ENCODE results near the gene MAGI1. TPM values are rescaled to one million over a fixed set of nuclear protein-coding genes. Genes with fewer than 3 reads are reported as not detected.

MAGI1 gene
- total RNA-seq, 1 experiment from 2014 or later = 58.2 TPM

GRCh38 chr3:66000506-66000905 is 38.2 kb downstream of the MAGI1 start (continued):
- TF ChIP-seq ZSCAN18 (CRISPR knock-in tag; IDR thresholded peaks at IDR 0.05) (no peak), AR (CRISPR knock-in tag; IDR thresholded peaks at IDR 0.05) (no peak), HMGA2 (CRISPR knock-in tag; IDR thresholded peaks at IDR 0.05) (no peak)

DNA sequence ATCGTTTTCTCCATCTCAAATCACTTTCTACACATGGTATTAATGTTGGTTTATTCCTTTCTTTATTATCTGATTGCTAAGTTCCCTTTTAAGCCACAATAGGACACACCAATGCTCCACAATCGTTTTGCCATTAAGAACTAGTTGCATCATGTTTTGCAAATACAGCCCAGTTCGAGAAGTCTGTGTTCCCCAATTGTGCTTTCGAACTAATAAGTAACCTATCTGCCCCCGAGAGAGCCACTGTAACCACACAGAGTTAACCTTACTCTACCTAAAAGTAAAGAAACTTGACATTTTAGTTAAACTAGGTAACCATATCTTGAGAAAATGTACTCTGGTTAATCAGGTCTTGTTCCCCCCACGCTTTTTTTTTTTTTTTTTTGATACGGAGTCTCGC is 39.1 kb downstream of the MAGI1 start:
- CTCF ChIA-PET = interaction anchor here (0.7 kb wide), 1 partner anchor 14 kb away, joined by 4 read pairs; no protein-coding TSS in a partner anchor

DNA sequence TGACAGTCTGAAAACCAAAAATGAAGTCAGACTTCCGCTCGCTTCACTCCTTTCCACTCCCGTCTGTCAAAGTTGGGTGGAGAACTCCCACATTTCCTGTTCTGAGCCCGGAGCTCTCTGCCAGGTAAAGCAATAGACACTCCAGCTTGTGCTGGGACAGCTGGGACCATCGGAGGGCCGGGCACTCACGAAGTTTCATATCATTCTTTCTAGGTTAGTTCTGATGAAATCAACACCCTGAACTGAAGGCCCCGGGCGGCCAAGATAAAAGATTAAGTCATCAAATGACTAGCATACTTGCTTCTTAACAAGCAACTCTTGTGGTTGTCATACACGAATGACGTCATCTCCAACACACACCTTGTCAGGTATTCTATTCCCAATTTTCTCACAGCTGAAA is 42.1 kb downstream of the MAGI1 start:
- ChIA-PET CTCF (no interaction called here), POLR2A (no interaction called here)
- H3K9me3 Mint-ChIP-seq = no peaks in the 10 kb centered on the region
- DNase-seq (ENCODE audit: low spot score) = no peak
- no peak overlapping the region for H3K4me3 Mint-ChIP-seq
- peak; percentile 28; the same call in 1 of the 2 replicates for ATAC-seq
- H3K27ac Mint-ChIP-seq = peak overlapping the region; percentile 62
- H3K4me1 Mint-ChIP-seq = peaks cover 68% of the 10 kb centered on the region
- no peaks in the 10 kb centered on the region for H3K27me3 Mint-ChIP-seq (ENCODE audit: low read depth)
- peaks cover 6% of the 10 kb centered on the region; the same call in 1 of the 2 replicates for H3K36me3 Mint-ChIP-seq
- TF ChIP-seq RELA (CRISPR knock-in tag; IDR thresholded peaks at IDR 0.05; ENCODE audit: borderline replicate concordance) (no peak), AR (CRISPR knock-in tag; IDR thresholded peaks at IDR 0.05) (no peak), ELF4 (CRISPR knock-in tag; IDR thresholded peaks at IDR 0.05; ENCODE audit: low read depth) (no peak), GTF2I (CRISPR knock-in tag; conservative IDR thresholded peaks at IDR 0.05) (no peak), ATF1 (CRISPR knock-in tag; IDR thresholded peaks at IDR 0.05) (no peak), ZNF671 (CRISPR knock-in tag; IDR thresholded peaks at IDR 0.05) (no peak), TP53 (CRISPR knock-in tag; IDR thresholded peaks at IDR 0.05) (no peak), TEAD1 (CRISPR knock-in tag; IDR thresholded peaks at IDR 0.05) (no peak), ESRRA (CRISPR knock-in tag; IDR thresholded peaks at IDR 0.05; ENCODE audit: borderline replicate concordance) (no peak), E2F1 (CRISPR knock-in tag; IDR thresholded peaks at IDR 0.05) (no peak), ZSCAN18 (CRISPR knock-in tag; IDR thresholded peaks at IDR 0.05) (no peak), PRRX2 (CRISPR knock-in tag; IDR thresholded peaks at IDR 0.05) (no peak), ATF3 (CRISPR knock-in tag; conservative IDR thresholded peaks at IDR 0.05) (no peak)
- TF ChIP-seq, protein P1, sequence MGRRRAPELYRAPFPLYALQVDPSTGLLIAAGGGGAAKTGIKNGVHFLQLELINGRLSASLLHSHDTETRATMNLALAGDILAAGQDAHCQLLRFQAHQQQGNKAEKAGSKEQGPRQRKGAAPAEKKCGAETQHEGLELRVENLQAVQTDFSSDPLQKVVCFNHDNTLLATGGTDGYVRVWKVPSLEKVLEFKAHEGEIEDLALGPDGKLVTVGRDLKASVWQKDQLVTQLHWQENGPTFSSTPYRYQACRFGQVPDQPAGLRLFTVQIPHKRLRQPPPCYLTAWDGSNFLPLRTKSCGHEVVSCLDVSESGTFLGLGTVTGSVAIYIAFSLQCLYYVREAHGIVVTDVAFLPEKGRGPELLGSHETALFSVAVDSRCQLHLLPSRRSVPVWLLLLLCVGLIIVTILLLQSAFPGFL (CRISPR knock-in tag; IDR thresholded peaks at IDR 0.05; ENCODE audit: borderline replicate concordance) = no peak
- TF ChIP-seq, protein P2, sequence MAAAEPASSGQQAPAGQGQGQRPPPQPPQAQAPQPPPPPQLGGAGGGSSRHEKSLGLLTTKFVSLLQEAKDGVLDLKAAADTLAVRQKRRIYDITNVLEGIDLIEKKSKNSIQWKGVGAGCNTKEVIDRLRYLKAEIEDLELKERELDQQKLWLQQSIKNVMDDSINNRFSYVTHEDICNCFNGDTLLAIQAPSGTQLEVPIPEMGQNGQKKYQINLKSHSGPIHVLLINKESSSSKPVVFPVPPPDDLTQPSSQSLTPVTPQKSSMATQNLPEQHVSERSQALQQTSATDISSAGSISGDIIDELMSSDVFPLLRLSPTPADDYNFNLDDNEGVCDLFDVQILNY (CRISPR knock-in tag; IDR thresholded peaks at IDR 0.05) = no peak
- TF ChIP-seq, protein P3, sequence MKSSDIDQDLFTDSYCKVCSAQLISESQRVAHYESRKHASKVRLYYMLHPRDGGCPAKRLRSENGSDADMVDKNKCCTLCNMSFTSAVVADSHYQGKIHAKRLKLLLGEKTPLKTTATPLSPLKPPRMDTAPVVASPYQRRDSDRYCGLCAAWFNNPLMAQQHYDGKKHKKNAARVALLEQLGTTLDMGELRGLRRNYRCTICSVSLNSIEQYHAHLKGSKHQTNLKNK (CRISPR knock-in tag; IDR thresholded peaks at IDR 0.05) = no peak
- TF ChIP-seq, protein P4, sequence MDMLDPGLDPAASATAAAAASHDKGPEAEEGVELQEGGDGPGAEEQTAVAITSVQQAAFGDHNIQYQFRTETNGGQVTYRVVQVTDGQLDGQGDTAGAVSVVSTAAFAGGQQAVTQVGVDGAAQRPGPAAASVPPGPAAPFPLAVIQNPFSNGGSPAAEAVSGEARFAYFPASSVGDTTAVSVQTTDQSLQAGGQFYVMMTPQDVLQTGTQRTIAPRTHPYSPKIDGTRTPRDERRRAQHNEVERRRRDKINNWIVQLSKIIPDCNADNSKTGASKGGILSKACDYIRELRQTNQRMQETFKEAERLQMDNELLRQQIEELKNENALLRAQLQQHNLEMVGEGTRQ (CRISPR knock-in tag; IDR thresholded peaks at IDR 0.05) = no peak

More for the DNA sequence above, 39.1 kb downstream of the MAGI1 start:
- no peaks in the 10 kb centered on the region for H3K9me3 Mint-ChIP-seq
- H3K4me1 Mint-ChIP-seq = peaks cover 61% of the 10 kb centered on the region
- H3K36me3 Mint-ChIP-seq = no peaks in the 10 kb centered on the region
- H3K27ac Mint-ChIP-seq = peak overlapping the region; percentile 83
- H3K27me3 Mint-ChIP-seq (ENCODE audit: low read depth) = no peaks in the 10 kb centered on the region
- TF ChIP-seq GABPB1 (CRISPR knock-in tag; IDR thresholded peaks at IDR 0.05) = peak; percentile 95
- no peak for TF ChIP-seq CREM (CRISPR knock-in tag; IDR thresholded peaks at IDR 0.05)
- H3K4me3 Mint-ChIP-seq = no peak overlapping the region
- POLR2A ChIA-PET = interaction anchor here (0.7 kb wide), 1 partner anchor 577 kb away, joined by 3 read pairs; no protein-coding TSS in a partner anchor
- no peak for ATAC-seq
- no peak for DNase-seq (ENCODE audit: low spot score)

Measured in WTC11 (cell line).